AG10803 (cell line): ENCODE results near the gene ZNF592.
"Not testable (repeated sequence)": the region's sequence is repeated elsewhere in the genome, so short reads cannot be mapped to it uniquely, and the experiment has no call there.

Source experiments
- DNase-seq: peaks from one replicate; pipeline ENCODE4 v3.0.0; 2010; ENCODE audit warnings: low read depth
- H3K4me3 ChIP-seq: 2 replicates; pipeline ENCODE4 v1.5.1; 2011; ENCODE audit warnings: mild to moderate bottlenecking, low read length, control low read depth
- TF ChIP-seq, protein P1 (sequence below): conservative IDR thresholded peaks from 2 replicates; pipeline ENCODE4 v1.5.1; 2011; ENCODE audit warnings: mild to moderate bottlenecking, low read length, control low read depth, inconsistent platforms

ZNF592 gene

DNA sequence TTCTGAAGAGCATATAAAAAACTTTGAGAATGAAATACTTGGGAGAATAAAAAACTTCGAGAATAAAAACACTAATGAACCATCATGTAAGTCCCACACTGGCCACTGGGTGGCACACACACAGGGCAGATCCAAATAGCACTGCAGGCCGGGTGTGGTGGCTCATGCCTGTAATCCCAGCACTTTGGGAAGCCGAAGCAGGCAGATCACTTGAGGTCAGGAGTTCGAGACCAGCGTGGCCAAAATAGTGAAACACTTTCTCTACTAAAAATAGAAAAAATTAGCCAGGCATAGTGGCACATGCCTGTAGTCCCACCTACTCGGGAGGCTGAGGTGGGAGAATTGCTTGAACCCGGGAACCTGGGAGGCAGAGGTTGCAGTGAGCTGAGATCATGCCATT, 97.2 kb downstream of the ZNF592 start:
- peak; percentile 71 for DNase-seq
- TF ChIP-seq, protein P1, sequence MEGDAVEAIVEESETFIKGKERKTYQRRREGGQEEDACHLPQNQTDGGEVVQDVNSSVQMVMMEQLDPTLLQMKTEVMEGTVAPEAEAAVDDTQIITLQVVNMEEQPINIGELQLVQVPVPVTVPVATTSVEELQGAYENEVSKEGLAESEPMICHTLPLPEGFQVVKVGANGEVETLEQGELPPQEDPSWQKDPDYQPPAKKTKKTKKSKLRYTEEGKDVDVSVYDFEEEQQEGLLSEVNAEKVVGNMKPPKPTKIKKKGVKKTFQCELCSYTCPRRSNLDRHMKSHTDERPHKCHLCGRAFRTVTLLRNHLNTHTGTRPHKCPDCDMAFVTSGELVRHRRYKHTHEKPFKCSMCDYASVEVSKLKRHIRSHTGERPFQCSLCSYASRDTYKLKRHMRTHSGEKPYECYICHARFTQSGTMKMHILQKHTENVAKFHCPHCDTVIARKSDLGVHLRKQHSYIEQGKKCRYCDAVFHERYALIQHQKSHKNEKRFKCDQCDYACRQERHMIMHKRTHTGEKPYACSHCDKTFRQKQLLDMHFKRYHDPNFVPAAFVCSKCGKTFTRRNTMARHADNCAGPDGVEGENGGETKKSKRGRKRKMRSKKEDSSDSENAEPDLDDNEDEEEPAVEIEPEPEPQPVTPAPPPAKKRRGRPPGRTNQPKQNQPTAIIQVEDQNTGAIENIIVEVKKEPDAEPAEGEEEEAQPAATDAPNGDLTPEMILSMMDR = peak; percentile 70
- not testable (repeated sequence) for H3K4me3 ChIP-seq

DNA sequence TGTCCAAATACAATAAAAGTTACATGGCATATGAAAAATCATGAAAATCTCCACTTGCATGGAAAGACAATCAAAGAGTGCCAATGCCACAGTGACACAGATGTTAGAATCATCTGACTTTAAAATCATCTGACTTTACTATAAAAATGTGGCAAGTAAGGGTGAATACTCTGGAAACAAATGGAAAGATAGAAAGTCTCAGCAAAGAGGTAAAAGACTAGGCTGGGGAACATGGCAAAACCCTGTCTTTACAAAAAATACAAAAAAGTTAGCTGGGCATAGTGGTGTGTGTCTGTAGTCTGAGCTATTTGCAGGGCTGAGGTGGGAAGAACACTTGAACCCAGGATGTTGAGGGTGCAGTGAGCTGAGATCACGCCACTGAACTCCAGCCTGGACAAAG, 97.9 kb downstream of the ZNF592 start:
- TF ChIP-seq, protein P1 = no peak
- DNase-seq = no peak
- no peak overlapping the region for H3K4me3 ChIP-seq

DNA sequence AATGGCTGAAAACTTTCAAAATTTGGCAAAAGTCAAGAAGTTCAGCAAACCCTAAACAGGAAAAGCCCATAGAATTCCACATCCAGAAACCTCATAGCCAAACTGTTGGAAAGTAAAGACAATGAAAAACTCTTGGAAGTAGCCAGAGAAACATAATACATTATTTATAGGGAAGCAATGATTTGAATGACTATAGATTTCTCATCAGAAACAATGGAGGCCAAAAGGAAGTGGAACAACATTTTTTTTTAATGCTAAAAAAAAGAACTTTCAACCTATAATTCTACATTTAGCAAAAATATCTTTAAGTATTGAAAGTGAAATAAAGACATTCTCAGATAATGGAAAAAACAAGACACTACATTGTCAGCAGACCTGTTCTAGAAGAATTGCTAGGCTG, 99.0 kb downstream of the ZNF592 start:
- H3K4me3 ChIP-seq = no peak overlapping the region
- TF ChIP-seq, protein P1 = no peak
- no peak for DNase-seq

DNA sequence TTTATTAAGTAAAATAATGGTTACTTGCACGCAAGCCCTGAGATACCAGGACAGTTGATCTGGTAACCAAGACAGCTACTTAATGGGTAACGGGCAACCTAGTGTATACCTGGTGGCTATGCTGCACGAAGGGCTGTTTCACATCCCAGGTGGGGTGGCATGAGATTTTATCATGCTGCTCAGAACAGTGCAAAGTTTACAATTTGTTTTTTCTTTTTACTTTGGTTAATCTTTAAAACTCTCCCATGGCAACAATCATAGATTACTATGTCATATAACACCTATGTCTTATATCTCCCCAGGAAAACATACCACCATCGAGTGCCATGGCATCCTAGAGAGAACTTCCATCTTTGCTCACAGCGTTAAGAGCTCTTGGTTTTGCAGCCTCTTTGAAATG, 103.8 kb downstream of the ZNF592 start:
- TF ChIP-seq, protein P1 = no peak
- no peak overlapping the region for H3K4me3 ChIP-seq
- no peak for DNase-seq

DNA sequence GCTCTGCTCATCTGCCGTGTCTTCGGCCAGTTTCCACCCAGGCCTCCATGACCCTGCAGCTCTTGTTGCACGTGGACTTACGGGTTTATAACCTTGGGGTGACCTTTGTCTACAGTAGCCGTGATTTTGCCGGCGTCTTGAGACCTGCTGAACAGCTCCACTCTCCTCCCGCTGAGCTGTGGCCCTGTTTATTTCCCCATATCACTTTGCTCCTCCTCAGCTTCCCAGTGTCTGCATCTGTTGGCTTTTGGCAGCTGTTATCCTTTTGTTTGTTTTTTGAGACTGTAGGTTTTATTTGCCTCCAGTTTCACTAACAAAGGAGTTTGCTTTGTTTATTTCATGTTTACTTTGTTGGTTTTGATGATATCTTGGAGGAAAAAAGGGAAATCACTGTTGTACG, 106.7 kb downstream of the ZNF592 start:
- H3K4me3 ChIP-seq = no peak overlapping the region
- TF ChIP-seq, protein P1 = no peak
- no peak for DNase-seq

DNA sequence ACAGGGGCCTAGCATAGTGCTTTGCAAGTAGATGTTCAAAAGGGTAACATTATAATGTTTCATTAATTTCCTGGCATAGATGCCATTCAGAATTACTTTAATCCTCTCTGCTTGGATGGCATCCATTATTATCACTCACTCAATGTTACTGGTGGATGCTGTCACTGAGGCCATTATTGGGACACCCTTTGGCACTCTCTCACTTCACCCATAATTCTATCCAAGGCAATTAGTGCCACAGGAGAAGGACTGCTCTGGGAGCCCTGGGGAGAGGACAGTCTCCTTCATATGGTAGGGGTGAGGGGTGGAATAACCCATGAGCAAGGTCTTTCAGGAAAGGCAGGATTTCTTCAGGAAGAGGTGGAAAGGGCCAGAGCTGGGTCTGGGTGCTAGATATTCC, 107.4 kb downstream of the ZNF592 start:
- TF ChIP-seq, protein P1 = no peak
- H3K4me3 ChIP-seq = no peak overlapping the region
- no peak for DNase-seq
